ENCODE results near the gene APOL2. TPM values are rescaled to one million over a fixed set of nuclear protein-coding genes. Genes with fewer than 3 reads are reported as not detected.

APOL2 gene
- total and polyA plus RNA-seq, 11 donors, result 26.6 to 213 (median 53.3) TPM

DNA sequence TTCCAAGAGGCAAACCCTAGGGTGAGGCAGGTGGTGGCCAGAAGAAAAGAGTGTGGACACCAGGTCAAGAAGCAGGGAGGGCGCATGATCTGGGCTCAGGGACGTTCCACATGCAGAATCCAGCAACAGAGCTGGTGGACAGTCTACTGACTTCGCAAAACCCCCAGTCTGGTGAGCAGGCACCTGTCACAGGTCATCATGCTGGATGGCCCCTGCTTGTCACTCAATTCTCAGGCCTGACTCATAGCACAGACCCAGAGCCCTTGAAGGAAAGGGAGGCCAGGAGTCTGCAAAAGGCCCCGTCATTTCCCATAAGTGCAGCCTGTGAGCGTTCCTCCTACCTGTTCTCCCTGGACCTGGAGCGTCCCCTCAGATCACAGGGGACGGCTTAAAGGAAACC, 55.9 kb downstream of the APOL2 start:
- ATAC-seq (no peak), DNase-seq (no peak)
- Histone ChIP-seq H3K27me3 (no peaks in the 10 kb centered on the region), H3K4me1 (peaks cover 0 to 19% (median 4%) of the 10 kb centered on the region in 12 donors), H3K4me3 (no peak overlapping the region), H3K9me3 (no peaks in the 10 kb centered on the region), H3K36me3 (no peaks in the 10 kb centered on the region), H3K27ac (no peak overlapping the region)
- 95 to 100% (median 97%) methylated on average over 6 to 7 of the region's 7 CpGs for WGBS, 4 donors
- intact Hi-C loops (cut with DNase I), result loop anchor here in 4 of 10 donors (5.0 kb wide), 3 partner anchors 36 to 116 kb away; no protein-coding TSS in a partner anchor
- TF ChIP-seq POLR2A (IDR thresholded peaks at IDR 0.05), result no peak
- TF ChIP-seq, protein P1, sequence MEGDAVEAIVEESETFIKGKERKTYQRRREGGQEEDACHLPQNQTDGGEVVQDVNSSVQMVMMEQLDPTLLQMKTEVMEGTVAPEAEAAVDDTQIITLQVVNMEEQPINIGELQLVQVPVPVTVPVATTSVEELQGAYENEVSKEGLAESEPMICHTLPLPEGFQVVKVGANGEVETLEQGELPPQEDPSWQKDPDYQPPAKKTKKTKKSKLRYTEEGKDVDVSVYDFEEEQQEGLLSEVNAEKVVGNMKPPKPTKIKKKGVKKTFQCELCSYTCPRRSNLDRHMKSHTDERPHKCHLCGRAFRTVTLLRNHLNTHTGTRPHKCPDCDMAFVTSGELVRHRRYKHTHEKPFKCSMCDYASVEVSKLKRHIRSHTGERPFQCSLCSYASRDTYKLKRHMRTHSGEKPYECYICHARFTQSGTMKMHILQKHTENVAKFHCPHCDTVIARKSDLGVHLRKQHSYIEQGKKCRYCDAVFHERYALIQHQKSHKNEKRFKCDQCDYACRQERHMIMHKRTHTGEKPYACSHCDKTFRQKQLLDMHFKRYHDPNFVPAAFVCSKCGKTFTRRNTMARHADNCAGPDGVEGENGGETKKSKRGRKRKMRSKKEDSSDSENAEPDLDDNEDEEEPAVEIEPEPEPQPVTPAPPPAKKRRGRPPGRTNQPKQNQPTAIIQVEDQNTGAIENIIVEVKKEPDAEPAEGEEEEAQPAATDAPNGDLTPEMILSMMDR (IDR thresholded peaks at IDR 0.05), result no peak

DNA sequence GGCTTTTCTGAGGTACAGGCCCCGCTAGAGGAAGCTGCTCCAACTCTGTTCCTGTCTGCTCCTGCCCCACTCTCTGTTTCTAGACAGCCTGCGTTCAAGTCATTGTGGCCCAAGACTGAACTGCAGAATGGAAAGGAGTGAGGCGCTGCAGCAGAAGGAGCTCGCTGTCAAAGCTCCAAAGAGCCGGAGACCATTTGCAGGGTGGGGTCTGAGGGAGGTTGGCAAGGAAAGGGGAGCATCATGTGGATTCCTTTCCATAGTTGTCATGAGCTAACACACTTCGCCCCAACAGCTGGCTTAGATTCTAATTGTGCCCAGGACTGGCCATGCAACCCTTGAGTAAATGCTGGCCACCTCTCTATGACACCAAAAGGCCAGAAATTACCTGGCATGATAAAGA, 56.5 kb downstream of the APOL2 start:
- Histone ChIP-seq H3K4me3 (no peak overlapping the region), H3K9me3 (no peaks in the 10 kb centered on the region), H3K27me3 (no peaks in the 10 kb centered on the region), H3K36me3 (no peaks in the 10 kb centered on the region), H3K4me1 (peaks cover 0 to 19% (median 4%) of the 10 kb centered on the region in 12 donors), H3K27ac (no peak overlapping the region)
- WGBS, 4 donors, result 94 to 99% (median 95%) methylated on average over 6 of the region's 6 CpGs
- TF ChIP-seq, protein P1 (IDR thresholded peaks at IDR 0.05), result no peak
- TF ChIP-seq POLR2A (IDR thresholded peaks at IDR 0.05), result no peak
- intact Hi-C loops (cut with DNase I), result loop anchor here in 4 of 10 donors (5.0 kb wide), 3 partner anchors 36 to 116 kb away; no protein-coding TSS in a partner anchor
- ATAC-seq, result no peak
- DNase-seq, result no peak

DNA sequence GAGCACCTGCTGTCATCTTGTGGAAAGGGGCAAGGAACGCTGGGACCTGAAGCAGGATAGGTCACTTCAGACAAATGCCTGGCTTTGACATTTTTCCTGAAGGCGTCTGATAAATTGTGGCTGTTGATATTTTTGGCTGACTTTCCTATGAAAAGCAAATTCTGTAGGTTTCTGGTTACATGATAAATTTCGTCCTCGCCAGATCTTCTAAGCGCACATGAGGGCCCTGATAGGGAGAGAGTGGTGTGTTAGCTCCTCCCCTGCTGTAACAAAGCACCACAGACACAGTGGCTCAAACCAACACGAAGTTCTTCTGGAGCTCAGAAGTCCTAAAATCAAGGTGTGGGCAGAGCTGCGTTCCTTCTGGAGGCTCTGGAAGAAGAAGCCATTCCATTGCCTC, 57.3 kb downstream of the APOL2 start:
- TF ChIP-seq, protein P1 (IDR thresholded peaks at IDR 0.05), result no peak
- no peak for TF ChIP-seq POLR2A (IDR thresholded peaks at IDR 0.05)
- H3K36me3 ChIP-seq, result no peaks in the 10 kb centered on the region
- DNase-seq (no peak), ATAC-seq (no peak)
- H3K27ac ChIP-seq, result no peak overlapping the region
- H3K9me3 ChIP-seq, result no peaks in the 10 kb centered on the region
- peaks cover 0 to 19% (median 4%) of the 10 kb centered on the region in 12 donors for H3K4me1 ChIP-seq
- H3K4me3 ChIP-seq, result no peak overlapping the region
- 79 to 94% (median 82%) methylated on average over 7 of the region's 7 CpGs for WGBS, 4 donors
- no peaks in the 10 kb centered on the region for H3K27me3 ChIP-seq
- intact Hi-C loops (cut with DNase I), result loop anchor here in 4 of 10 donors (5.0 kb wide), 3 partner anchors 35 to 115 kb away; no protein-coding TSS in a partner anchor

DNA sequence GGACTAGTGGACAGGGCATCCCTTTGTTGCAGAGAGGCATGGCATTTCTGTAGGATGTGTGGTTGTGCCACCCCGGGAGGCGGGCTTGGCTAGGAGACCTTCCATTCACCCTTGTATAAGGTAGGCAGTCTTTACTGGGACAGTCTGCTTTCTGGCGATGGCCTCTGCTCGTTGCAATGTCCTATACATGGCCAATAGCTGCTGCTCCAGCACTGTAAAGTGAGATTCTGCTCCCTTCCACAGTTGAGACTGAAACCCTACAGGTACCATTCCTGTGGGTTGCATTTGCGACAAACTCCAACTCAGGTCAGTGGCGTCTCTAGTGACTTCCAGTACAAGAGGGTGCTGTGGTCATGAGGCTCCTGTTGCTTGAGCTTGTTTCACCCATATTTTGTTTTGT, 58.4 kb downstream of the APOL2 start:
- DNase-seq (no peak), ATAC-seq (no peak)
- Histone ChIP-seq H3K4me3 (no peak overlapping the region), H3K27ac (no peak overlapping the region), H3K4me1 (peaks cover 0 to 19% (median 4%) of the 10 kb centered on the region in 12 donors), H3K36me3 (no peaks in the 10 kb centered on the region), H3K9me3 (no peaks in the 10 kb centered on the region), H3K27me3 (no peaks in the 10 kb centered on the region)
- intact Hi-C loops (cut with DNase I), result loop anchor here in 9 of 10 donors (1.0 to 5.0 kb wide), 7 partner anchors 34 to 114 kb away; no protein-coding TSS in a partner anchor
- WGBS, 4 donors, result 83 to 94% (median 91%) methylated on average over 6 of the region's 6 CpGs
- no peak for TF ChIP-seq POLR2A (IDR thresholded peaks at IDR 0.05)
- TF ChIP-seq, protein P1 (IDR thresholded peaks at IDR 0.05), result no peak
